ENCODE measurements around the gene CEMP1.

DNA sequence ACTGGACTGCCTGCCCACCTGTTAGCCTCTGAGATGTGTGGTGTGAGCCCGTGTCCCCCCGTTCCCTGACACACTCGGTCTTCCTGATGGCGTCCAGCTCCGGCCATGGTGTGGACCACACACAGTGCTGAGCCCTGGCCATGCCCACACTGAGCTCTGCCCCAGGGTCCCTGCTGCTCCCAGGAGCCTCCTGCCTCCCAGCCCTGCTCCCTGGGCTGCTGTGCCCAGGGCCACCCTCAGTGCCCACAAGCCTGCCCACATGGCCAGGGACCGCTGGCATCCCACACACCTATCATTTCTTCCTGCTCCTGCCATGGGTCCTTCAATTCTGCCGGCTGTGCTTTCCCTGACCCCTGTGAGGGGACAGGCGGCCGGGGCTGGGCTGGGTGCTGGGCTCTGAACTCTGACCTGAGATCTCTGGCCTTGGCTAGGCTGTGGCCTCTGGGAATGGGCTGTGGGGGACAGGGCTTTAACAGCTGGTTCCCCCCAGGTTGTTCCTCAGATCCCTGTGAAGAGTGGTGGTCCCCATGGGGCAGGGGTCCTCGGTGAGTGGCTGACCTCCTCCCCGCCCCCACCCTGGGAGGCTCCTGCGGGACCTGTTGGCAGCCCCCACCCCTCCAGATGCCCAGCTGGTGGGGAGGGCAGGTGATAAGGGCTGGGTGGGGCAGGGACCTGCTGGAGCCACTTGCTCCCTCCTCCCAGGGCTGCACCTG, 4.0 kb downstream of the CEMP1 start:
- TF ChIP-seq, protein P1, sequence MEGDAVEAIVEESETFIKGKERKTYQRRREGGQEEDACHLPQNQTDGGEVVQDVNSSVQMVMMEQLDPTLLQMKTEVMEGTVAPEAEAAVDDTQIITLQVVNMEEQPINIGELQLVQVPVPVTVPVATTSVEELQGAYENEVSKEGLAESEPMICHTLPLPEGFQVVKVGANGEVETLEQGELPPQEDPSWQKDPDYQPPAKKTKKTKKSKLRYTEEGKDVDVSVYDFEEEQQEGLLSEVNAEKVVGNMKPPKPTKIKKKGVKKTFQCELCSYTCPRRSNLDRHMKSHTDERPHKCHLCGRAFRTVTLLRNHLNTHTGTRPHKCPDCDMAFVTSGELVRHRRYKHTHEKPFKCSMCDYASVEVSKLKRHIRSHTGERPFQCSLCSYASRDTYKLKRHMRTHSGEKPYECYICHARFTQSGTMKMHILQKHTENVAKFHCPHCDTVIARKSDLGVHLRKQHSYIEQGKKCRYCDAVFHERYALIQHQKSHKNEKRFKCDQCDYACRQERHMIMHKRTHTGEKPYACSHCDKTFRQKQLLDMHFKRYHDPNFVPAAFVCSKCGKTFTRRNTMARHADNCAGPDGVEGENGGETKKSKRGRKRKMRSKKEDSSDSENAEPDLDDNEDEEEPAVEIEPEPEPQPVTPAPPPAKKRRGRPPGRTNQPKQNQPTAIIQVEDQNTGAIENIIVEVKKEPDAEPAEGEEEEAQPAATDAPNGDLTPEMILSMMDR (IDR thresholded peaks at IDR 0.05): no peak
- no peak for TF ChIP-seq POLR2A (IDR thresholded peaks at IDR 0.05)
